Ascending aorta (tissue), 2 donors: ENCODE data around the gene FBXL17. TPM values are rescaled to one million over a fixed set of nuclear protein-coding genes. Genes with fewer than 3 reads are reported as not detected.

ENCODE experiments used
- DNase-seq, 2 donors: peaks; one replicate each; pipeline ENCODE4 v3.0.0-alpha.2; 2019; ENCODE audit warnings: low spot score in 2 of 2
- H3K27ac ChIP-seq, 2 donors: fragments of 200-600 bp; sonication (generic); one replicate each; pipeline ENCODE4 v1.5.1; 2016 to 2017; ENCODE audit warnings: mild to moderate bottlenecking in 1 of 2
- H3K27me3 ChIP-seq: fragments of 200-600 bp; sonication (generic); one replicate; pipeline ENCODE4 v1.5.1; 2017
- H3K36me3 ChIP-seq, 2 donors: fragments of 200-600 bp; sonication (generic); one replicate each; pipeline ENCODE4 v1.5.1; 2016
- H3K4me1 ChIP-seq, 2 donors: fragments of 200-600 bp; sonication (generic); one replicate each; pipeline ENCODE4 v1.5.1; 2016 to 2017; ENCODE audit warnings: mild to moderate bottlenecking in 1 of 2
- H3K4me3 ChIP-seq, 2 donors: fragments of 200-600 bp; sonication (generic); one replicate each; pipeline ENCODE4 v1.5.1; 2016 to 2017; ENCODE audit warnings: mild to moderate bottlenecking in 1 of 2
- H3K9me3 ChIP-seq, 2 donors: fragments of 200-600 bp; sonication (generic); one replicate each; pipeline ENCODE4 v1.5.1; 2016
- CTCF ChIP-seq, 3 experiments: fragments of 200-600 bp in 2 of 3; fragments of 450-650 bp in 1 of 3; sonication (generic) in 2 of 3; IDR thresholded peaks; one replicate each; pipeline ENCODE4 v1.5.1; 2016 to 2019; ENCODE audit warnings: antibody characterized with exemption in 3 of 3, mild to moderate bottlenecking in 1 of 3, moderate library complexity in 1 of 3
- intact Hi-C: fragments of 100-400 bp; cut with DNase I; formaldehyde crosslinking; loops from one replicate; pipeline ENCODE4 v1.15.1; 2023
- total RNA-seq: library from RNA; depleted of rRNA; stranded (reverse); fragments of >200 nt; gene quantifications from one replicate; pipeline ENCODE4 v1.1.0, GENCODE V29; 2016

The FBXL17 gene
- total RNA-seq, 1 donor from 2014 or later = 13.6 TPM

DNA sequence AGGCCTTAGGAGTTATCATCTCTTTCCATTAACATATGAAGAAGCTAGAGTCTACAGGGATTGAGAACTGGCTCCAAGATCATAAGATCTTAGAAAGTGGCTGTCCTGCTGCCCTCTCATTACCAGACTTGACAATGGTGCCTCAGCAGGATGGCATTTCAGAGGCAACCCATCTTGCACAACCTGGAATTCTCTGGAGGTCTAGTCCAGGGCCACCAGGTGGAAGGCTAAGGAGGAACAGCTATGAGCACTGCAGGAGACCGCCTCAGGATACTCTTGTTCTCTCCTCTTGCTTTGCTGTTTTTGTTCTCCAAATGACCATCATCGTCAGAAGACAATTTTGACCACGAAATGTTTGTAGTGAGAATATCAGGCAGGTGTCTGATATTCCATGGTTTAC lies 322.6 kb downstream of the FBXL17 start:
- Histone ChIP-seq H3K4me3 (no peak overlapping the region), H3K4me1 (no peaks in the 10 kb centered on the region), H3K27ac (no peak overlapping the region), H3K36me3 (peaks cover 0 to 5% of the 10 kb centered on the region in 2 donors), H3K27me3 (no peaks in the 10 kb centered on the region), H3K9me3 (peaks cover 0 to 2% of the 10 kb centered on the region in 2 donors)
- no peak for TF ChIP-seq CTCF (IDR thresholded peaks at IDR 0.05)
- DNase-seq = no peak
- intact Hi-C loops = no loop called here

GRCh38 chr5:108054349-108054748 lies 327.5 kb downstream of the FBXL17 start:
- no peak for TF ChIP-seq CTCF (IDR thresholded peaks at IDR 0.05)
- no peak overlapping the region for H3K4me3 ChIP-seq
- no peaks in the 10 kb centered on the region for H3K4me1 ChIP-seq
- intact Hi-C loops = no loop called here
- no peaks in the 10 kb centered on the region for H3K27me3 ChIP-seq
- no peak overlapping the region for H3K27ac ChIP-seq
- H3K36me3 ChIP-seq = peaks cover 0 to 6% of the 10 kb centered on the region in 2 donors
- H3K9me3 ChIP-seq = peaks cover 0 to 23% of the 10 kb centered on the region in 2 donors
- DNase-seq = no peak

DNA sequence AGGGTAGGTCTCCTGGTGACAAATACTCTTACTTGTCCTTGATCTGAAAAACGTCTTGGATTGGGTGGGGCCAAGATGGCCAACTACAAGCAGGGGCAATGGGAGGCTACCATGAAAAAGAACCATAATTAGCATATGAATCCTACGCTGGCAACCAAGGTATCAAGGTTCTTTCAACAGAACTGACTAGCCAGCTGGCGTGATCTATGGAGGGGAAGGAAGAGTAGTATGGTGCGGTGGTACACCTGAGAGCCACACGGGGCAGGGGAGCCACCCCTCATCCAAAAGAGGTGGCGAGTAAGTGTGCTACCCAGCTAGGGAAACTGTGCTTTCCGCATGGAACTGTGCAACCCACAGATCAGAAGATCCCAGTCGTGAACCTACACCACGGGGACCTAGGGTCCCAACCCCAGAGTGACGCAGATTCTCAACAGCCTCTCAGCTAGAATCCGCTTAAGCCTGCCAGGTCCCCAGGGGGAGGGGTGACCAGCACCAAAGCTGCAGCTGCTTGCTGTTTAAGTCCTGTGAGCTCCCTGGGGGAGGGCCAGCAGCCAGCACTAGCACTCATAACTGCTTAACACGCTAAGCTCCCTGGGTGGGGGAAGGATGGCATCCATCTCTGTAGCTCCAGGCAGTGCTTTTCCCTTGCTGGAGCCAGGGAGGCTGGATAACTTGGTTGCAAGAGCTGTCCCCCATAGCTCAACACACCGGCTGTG lies 334.8 kb downstream of the FBXL17 start:
- no peak for DNase-seq
- no peak overlapping the region for H3K4me3 ChIP-seq
- H3K27me3 ChIP-seq = no peaks in the 10 kb centered on the region
- no peak for TF ChIP-seq CTCF (IDR thresholded peaks at IDR 0.05)
- H3K9me3 ChIP-seq = peaks cover 0 to 21% of the 10 kb centered on the region in 2 donors
- intact Hi-C loops = no loop called here
- no peak overlapping the region for H3K27ac ChIP-seq
- no peaks in the 10 kb centered on the region for H3K4me1 ChIP-seq
- no peaks in the 10 kb centered on the region for H3K36me3 ChIP-seq

DNA sequence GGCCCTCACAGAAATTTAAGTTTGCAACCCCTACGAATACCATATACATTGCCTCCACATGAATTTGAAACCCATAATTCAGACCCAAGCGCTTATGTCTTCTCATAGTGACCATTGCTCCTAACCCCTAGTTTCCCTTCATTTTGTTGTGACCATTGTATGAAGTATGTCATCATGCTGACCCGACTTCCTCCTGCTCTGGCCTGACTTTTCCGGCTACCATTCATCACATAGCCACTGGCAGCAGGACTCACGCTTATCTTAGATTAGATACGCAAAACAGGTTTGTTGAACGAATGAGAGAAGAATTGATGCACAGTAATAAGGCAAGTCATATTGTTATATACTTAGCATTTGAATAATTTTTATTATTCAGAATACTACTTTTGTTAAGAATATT lies 345.4 kb downstream of the FBXL17 start:
- Histone ChIP-seq H3K27me3 (no peaks in the 10 kb centered on the region), H3K36me3 (no peaks in the 10 kb centered on the region), H3K4me3 (no peak overlapping the region), H3K27ac (no peak overlapping the region), H3K4me1 (no peaks in the 10 kb centered on the region), H3K9me3 (no peaks in the 10 kb centered on the region)
- intact Hi-C loops = no loop called here
- no peak for DNase-seq
- TF ChIP-seq CTCF (IDR thresholded peaks at IDR 0.05) = no peak

DNA sequence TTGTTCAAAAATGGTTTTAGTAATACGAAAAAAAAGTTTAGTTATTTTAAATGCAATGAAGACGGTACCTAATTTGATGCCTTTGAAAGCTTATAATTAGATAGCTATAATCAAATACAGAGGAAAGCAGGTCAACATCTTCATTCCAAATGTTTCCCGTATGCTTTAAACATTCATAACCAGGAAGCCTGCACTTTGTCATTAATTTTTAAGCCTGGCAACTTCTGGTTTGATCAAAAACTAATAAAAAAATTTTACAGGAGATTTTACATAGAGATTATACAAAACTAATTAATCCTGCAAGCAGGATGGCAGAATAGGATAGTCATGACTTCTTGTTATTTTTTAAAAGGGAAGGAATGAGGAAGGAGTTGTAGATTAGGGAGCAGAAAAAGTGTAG lies 353.0 kb downstream of the FBXL17 start:
- TF ChIP-seq CTCF (IDR thresholded peaks at IDR 0.05) = no peak
- Histone ChIP-seq H3K9me3 (no peaks in the 10 kb centered on the region), H3K36me3 (no peaks in the 10 kb centered on the region), H3K4me1 (no peaks in the 10 kb centered on the region), H3K27me3 (no peaks in the 10 kb centered on the region), H3K27ac (no peak overlapping the region), H3K4me3 (no peak overlapping the region)
- intact Hi-C loops = no loop called here
- no peak for DNase-seq

DNA sequence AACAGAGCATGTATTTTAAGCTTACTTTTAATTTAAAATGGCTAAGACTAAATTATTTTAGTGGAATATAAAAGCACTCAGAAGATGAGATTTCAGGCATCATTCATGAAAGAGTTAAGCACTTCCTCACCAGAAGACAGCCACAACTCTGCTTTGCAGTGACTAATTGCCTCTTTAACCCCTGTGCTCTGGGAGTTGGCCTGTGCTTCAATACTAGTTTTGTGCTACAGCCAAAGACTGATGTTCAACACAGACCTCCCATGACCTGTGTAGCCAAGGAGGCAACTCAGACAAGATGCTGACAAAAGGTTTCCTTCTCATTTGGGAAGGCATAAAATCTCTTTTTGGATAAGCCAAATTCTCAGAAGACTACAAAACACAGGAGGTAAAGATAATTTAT lies 353.5 kb downstream of the FBXL17 start:
- intact Hi-C loops = no loop called here
- no peak overlapping the region for H3K4me3 ChIP-seq
- no peaks in the 10 kb centered on the region for H3K27me3 ChIP-seq
- no peak for DNase-seq
- no peaks in the 10 kb centered on the region for H3K9me3 ChIP-seq
- H3K36me3 ChIP-seq = no peaks in the 10 kb centered on the region
- no peak overlapping the region for H3K27ac ChIP-seq
- no peak for TF ChIP-seq CTCF (IDR thresholded peaks at IDR 0.05)
- H3K4me1 ChIP-seq = no peaks in the 10 kb centered on the region
